NCI-H2227 (cell line): Measurements from ENCODE around the gene TRIM69.
"Not testable (repeated sequence)": the region's sequence is repeated elsewhere in the genome, so short reads cannot be mapped to it uniquely, and the experiment has no call there.

Experiments used
- DNase-seq: peaks from one replicate; lab custom pipeline; 2025; ENCODE audit not compliant: unreplicated experiment; lab: John Stamatoyannopoulos, UW

Gene TRIM69

GRCh38 chr15:44736181-44736765 lies at the start of gene TRIM69:
TSS of gene TRIM69 (plus strand) at chr15:44736528. CDS start at chr15:44736705, 177 bp downstream.
- DNase-seq: no peak

GRCh38 chr15:44689318-44689717 lies 47.0 kb upstream of the TRIM69 start:
- not testable (repeated sequence) for DNase-seq

- DNase-seq: not testable (repeated sequence)
Observed at GRCh38 chr15:44690245-44690644, 46.1 kb upstream of the TRIM69 start.

- DNase-seq: no peak
Observed at GRCh38 chr15:44692659-44693058, 43.7 kb upstream of the TRIM69 start.

- no peak for DNase-seq
Observed at GRCh38 chr15:44694416-44694815, 41.9 kb upstream of the TRIM69 start.

GRCh38 chr15:44695294-44695693 lies 41.0 kb upstream of the TRIM69 start:
- DNase-seq: no peak

GRCh38 chr15:44697014-44697413 lies 39.3 kb upstream of the TRIM69 start:
- DNase-seq: no peak

- no peak for DNase-seq
Observed at GRCh38 chr15:44698641-44699040, 37.7 kb upstream of the TRIM69 start.

- DNase-seq: not testable (repeated sequence)
Observed at GRCh38 chr15:44700676-44701075, 35.7 kb upstream of the TRIM69 start.

GRCh38 chr15:44705986-44706385 lies 30.3 kb upstream of the TRIM69 start:
- DNase-seq: no peak

GRCh38 chr15:44706401-44706800 lies 29.9 kb upstream of the TRIM69 start:
- DNase-seq: no peak

GRCh38 chr15:44706946-44707636 lies 29.2 kb upstream of the TRIM69 start:
- DNase-seq: no peak

GRCh38 chr15:44710236-44711095 lies 25.9 kb upstream of the TRIM69 start:
- DNase-seq: peak; percentile 30

- peak; percentile 94 for DNase-seq
Observed at GRCh38 chr15:44711096-44711742, 25.1 kb upstream of the TRIM69 start, which contains the start of the genes B2M and PATL2. TSS of gene B2M (plus strand) at chr15:44711517. CDS start at chr15:44711547, 30 bp downstream. TSS of gene PATL2 (minus strand) at chr15:44711323. CDS start at chr15:44676490, 34,833 bp downstream.

GRCh38 chr15:44711743-44712345 lies 24.5 kb upstream of the TRIM69 start:
- DNase-seq: peak; percentile 27

GRCh38 chr15:44712346-44713005 lies 23.9 kb upstream of the TRIM69 start:
- DNase-seq: peak; percentile 53

- DNase-seq: peak; percentile 36
Observed at GRCh38 chr15:44713006-44713966, 23.0 kb upstream of the TRIM69 start.

- no peak for DNase-seq
Observed at GRCh38 chr15:44715142-44715796, 21.1 kb upstream of the TRIM69 start.
